NCI-H345 treated with DMSO at 0.1 percent for 48 hours (cell line): ENCODE results near the gene UNC13C.

Source experiments
- DNase-seq: peaks from one replicate; lab custom pipeline; 2025; ENCODE audit not compliant: unreplicated experiment; lab: John Stamatoyannopoulos, UW

The UNC13C gene

DNA sequence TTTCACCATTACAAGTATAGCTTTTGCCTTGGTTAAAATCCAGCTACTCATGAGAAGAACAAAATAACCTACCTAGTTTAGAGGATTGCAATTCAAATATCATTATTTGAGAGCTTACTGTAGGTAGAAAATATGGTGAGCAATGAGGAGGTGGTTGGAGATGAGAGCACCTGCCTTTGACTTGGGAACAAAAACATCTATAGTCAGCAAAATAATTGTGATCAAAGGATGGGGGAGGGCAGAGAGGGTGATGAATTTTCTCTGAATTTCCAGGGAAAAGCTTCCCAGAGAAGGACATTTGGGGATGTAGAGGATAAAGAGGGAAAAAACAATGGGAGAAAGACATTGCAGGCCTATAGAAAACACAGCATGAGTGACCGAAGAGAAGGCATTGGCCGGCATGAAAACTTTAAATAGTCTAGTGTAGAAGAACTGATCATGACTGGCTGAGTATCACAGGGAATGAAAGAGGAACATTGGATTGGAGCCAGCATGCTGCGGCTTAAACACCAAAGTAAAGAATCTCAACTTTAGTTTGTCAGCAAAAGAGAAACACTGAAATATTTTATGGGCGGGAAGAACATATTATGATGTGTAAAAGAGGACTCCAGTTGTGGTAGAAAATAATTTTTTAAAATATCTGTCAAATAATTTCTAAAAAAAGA lies 581.3 kb downstream of the UNC13C start:
- DNase-seq, result no peak

DNA sequence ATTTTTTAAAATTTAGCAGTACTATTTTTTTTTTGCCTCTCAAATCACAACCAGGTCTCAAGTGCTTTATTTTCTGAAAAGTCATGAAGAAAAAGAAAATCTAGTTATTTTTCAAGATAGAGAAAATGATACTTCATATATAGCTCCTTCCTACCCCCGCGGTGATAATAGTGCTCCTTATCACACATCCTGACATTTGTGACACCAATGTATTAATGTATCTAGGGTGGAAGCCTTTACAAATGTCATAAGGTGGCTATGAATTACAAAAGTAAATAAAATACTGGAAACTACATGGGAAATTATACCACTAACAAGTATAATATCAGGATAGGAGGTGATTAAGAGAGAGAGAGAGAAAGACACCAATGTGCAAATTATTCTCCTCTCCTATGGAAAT lies 582.2 kb downstream of the UNC13C start:
- DNase-seq, result no peak

DNA sequence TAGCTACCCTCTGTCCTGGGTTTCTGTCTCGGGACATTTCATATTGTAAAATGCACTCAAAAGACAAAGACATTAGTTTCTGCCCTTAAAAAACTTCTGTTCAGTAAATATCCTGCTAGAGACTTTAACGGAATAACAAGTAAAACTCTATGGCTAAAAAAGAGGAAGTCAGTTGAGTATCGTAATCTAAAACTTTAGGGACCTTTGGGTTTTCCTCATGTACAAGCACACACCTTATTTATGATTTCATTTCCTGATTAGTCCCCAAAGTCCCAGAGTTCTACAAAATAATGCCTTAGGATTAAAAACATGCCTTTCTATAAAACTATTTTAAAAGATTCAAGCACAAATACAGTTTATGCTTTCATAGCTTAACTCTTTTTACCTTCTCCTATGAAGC lies 585.9 kb downstream of the UNC13C start:
- DNase-seq, result no peak

DNA sequence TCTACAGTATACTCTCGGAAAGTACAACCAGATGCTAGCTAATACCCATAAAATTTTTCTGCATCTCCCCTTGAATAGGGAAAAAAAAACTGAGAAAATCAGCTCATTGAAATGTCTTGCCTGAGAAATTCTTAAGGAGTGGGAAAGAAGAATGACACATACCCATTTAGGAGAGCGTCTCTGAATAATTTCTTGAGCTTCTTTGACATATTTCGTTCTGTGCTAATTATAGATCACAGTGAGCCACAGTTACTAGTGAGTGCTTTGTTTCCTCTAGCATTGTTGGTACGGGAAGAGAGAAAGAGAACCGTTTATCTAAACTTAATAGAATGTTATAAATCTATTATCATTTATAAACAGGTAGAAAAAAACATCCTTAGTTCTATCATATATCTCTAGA lies 588.4 kb downstream of the UNC13C start:
- DNase-seq, result no peak

DNA sequence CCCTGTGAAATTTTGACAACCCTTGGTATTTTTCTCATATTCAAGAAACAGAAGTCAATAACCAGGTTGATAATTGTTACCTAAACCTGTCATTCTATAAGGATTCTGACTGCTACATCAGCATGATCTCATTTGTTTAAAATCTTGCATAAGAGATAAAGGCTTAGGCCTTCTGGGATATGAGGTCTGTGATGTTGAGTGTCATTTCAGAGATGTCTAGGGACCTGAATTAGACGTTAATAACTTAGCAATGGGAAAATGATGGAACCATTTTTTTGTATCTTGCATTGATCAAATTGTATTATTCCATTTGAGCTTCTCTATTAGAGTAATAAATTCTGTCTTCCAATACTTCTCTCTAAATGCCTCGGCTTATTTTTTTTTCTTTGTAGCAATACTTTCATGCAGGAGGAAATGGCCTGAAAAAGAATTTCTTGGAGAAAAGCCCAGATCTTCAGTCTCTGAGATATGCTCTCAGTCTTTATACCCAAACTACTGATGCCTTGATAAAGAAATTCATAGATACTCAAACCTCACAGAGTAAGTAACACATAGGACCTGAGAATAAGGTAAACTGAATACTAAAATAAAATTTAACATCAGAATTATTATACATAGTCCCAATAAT lies 589.3 kb downstream of the UNC13C start:
- no peak for DNase-seq

DNA sequence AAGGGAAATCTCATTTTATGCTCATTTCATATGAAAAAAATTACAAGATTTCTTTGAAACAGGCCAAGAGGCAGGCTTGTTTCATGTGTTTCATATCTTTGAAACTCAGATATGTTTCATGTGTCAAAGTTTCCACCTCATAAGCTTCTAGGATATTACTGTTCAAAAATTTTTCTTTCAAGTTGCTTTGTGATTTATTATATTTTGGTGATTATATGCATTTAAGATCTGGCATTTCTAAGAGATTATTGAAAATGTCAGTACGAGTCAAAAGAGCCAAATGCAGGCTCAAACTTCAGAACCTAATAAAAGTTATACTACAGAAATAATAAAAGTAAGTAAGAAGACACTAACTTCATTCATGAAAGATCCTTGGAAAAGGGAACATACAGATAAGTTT lies 590.1 kb downstream of the UNC13C start:
- DNase-seq, result no peak

DNA sequence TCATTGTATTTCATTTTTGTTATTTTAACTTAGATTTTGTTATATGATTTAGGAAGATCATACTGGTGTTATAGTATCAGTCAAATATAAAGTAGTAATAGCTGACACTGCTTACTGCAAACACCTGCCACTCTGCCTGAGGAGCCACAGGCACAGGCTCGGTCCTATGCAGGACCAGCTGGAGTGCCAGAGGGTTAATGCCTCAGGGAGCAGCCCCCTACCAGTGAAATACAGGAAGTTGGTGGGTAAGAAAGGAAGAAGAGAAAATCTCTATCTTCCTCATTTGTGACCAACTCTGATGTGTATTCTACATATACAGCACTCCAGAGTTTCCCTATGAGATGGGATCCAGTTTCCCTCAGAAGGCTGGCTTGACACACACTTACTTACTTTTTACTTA lies 593.3 kb downstream of the UNC13C start:
- no peak for DNase-seq

DNA sequence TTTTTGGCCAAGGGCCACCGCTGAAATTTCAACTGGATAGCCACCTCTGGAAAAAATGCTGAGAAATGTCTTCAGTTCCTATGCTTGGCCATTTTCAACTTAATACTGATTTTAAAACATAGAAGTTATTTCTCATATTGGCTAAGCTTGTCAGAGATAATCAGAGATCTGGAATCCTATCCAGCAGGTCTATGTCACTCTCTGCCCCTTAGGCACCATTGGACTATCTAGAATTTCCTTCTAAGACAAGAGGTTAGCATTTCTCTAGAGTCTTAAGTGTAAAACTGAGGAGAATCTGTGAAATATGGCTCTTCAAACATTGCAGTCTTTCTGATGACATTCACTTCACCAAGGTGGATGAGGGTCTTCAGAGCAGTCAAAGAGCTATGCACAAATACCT lies 597.3 kb downstream of the UNC13C start:
- DNase-seq, result no peak

DNA sequence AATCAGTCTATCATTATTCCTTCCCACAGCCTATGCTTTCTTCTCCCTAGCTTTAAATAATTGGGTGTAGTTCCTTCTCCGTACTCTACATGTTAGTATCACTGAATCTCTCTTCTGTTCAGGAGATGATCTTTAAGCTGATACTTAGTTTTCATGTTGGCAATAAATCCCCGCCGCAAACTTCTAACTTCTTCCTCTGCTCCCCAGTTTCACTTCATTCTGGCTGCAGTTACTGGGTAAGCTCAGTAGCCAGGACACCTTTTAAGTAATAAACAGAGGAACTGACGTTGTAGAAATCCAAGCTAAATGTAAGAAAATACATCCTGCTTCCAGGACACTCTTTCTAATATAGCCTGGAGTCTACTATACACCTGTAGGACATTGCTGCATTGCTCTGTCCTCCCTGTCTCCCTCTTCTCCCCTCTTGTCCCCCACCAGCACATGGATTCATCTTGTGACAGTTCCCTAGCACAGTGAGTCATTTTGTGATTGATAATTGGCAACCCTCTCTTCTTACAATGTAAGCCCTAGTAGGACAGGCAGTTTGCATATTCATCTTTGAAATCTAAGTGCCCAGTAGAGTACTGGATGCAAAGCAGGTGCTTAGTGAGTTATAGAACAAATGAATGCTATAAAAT lies 598.2 kb downstream of the UNC13C start:
- DNase-seq, result no peak

DNA sequence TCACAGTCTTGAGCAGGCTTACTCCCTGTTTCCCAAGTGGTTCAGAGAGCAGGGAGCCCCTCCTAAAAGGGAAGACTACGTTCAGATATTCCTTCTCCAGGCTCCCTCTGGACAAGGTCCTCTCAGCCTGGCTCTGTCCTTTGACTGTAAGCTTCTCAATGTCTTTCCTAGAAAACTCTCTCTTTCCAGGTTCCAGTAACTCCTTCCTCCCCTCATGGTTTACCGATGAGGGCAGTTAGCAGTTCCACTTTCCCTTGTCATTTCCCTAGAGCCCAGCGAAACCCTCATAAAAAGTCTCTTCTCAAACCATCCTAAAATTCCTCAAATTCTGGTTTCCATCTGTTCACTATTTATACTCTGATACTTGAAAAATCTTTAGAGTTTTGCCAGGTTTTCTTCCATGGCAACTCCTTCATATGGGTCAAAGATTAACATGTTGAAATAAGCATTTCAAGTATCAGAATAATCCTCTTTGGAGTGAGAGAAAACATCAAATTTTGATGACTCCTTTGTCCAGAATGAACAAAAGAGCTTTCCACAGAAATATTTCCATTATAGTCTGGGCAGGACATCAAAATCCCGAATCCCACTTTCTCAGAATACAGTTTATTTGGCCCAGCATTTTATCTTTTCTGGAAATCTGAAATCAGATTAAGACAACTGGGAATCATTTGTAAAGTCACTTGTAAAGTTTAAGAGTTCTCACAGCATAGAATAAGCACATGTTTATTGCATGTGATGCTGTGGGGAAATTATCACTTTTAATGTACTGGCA lies 599.4 kb downstream of the UNC13C start:
- no peak for DNase-seq

DNA sequence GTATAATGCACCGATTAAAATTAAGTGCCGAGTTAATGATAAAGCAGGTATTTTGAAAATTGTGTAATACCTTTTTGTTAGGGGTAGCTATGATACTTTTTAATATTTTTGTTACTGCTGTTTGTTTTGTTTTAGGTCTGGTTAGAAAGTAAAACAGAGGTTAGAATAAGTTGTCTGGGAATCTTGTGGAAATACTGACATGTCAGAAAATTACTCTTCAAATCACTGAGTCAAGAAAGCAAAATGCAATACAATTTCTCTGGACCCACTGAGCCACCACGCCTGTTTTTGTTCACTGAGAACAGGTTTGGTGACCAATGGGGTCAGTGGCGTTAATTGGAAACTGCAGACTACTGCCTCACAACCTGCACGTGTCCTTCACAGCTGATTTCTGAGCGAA lies 601.6 kb downstream of the UNC13C start:
- DNase-seq, result no peak

DNA sequence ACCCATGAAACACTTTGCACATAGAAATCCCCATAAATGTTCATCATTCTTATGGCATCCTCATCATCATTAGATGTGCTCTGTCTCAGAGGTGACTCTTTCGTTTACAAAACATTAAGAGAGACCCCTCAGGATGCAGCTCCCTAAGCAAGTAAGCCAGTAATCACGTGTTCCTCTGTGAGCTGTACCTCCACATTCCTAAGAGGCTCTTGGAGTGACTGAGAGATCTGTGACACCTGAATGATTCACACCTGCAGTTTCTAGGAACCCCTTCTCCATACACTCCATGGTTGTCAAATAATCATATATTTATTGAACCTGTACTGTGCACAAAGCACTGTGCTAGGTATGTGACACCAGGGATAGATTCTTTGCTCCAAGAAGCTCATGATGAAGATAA lies 602.4 kb downstream of the UNC13C start:
- no peak for DNase-seq

DNA sequence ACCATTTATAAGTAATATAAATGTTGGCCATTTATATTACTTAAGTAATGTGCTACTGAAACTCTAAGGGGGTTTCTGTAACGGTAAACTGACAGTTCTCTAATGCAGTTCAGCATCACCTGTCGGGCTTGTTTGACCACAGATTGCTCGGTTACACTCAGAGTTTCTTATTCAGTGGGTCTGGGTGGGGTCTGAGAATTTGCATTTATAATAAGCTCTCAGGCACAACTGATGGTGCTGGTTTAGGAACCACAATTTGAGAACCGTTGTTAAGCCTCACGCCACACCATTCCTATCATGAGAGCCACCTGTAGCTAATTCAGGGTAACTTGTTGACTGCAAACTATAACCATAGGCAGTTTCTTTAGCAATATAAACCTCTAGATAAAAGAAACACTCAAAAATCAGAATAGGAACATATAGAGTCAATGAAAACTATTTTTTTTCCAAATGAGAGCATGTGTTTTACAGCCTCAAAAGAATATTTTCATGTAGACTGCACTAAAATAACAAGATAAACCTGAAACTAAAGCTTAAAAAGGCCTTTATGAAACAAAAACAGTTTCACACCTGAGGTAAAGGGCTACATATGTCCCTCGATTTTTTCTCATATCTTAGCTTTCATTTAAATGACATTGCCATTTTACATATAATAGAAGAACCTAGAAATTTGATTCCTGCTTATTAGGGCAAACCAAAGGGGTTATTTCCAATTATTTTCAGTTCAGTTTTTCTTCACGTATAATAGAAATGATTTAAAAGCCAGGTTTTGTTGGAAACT lies 604.8 kb downstream of the UNC13C start:
- DNase-seq, result no peak

DNA sequence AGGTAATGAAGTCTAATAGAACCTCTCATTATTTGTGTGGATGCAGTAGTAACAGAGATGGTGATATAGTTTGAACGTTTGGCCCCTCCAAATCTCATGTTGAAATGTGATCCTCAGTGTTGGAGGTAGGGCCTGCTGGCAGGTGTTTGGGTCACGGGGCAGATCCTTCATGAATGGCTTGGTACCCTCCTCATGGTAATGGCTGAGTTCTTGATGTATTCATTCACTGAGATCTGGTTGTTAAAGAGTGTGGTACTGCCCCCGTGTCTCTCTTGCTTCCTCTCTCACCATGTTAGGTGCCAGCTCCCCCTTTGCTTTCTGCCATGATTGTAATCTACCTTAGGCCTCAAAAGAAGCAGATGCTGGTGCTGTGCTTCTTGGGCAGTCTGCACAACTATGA lies 606.8 kb downstream of the UNC13C start:
- DNase-seq, result no peak

DNA sequence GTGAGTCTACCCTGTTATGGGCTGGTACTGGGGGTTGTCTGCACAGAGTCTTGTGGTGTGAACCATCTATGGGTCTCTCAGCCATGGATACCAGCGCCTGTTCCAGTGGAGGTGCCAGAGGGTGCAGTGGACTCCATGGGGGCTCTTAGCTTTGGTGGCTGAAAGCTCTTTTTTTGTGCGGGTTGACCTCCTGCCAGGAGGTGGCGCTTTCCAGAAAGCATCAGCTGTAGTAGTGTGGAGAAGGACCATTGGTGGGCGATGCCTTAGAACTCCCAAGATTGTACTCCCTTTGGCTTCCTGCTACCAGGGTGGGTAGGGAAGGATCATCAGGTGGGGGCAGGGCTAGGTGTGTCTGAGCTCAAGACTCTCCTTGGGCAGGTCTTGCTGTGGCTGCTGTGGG lies 615.9 kb downstream of the UNC13C start:
- no peak for DNase-seq

DNA sequence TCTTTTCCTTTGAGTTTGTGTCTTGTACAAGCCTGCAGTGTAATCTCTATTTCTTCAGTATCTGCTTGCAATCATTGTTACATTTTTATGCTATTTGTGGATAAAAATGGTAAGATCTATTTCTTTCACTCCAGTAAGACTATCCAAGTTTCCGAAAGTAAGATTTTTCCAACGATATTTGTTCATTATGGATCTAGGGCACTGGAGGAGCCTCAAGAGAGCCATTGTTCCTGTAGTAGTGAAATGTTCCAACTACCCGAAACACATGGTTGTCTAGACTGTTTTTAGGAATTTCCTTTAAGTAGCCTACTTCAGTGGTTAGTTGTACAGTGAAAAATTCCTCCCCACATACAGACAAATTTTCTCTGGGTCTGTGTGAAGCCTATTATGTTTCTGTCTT lies 621.1 kb downstream of the UNC13C start:
- no peak for DNase-seq

DNA sequence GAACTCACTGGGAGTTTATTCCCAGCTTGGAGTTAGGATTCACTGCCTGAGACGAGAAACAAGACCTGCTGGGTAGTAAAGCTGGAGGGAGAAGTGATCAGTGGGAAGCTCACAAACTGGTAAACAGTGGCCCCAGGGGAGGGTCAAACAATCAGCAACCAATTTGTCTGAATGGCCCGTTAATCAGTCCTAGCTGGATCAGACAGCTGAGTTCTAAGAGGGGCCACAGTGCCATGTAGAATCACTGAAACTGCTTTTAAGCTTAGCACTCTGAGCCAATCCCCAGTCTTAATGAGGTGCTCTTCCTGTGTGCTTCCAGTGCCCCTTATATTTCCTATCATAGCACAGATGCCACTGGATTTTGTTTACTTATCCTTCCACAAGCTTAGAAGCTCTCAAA lies 626.8 kb downstream of the UNC13C start:
- DNase-seq, result no peak

DNA sequence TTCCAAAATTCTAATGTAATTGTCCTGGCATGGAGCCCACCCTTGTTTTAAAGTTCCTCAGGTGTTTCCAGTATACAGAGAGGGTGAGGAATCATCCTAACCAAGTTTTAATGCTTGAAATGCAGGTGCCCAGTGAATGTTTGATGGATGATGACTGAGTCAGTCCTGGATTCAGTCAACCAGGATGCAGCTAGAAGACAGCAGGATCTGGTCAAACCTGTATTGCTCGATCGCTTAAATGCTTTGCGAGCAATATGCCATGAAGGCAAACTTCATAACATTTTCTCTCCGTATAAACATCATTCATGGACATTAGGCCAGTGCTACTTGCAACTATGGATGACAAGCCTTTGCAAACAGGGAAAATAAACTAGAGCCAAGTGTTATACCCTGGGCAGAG lies 627.3 kb downstream of the UNC13C start:
- DNase-seq, result no peak

DNA sequence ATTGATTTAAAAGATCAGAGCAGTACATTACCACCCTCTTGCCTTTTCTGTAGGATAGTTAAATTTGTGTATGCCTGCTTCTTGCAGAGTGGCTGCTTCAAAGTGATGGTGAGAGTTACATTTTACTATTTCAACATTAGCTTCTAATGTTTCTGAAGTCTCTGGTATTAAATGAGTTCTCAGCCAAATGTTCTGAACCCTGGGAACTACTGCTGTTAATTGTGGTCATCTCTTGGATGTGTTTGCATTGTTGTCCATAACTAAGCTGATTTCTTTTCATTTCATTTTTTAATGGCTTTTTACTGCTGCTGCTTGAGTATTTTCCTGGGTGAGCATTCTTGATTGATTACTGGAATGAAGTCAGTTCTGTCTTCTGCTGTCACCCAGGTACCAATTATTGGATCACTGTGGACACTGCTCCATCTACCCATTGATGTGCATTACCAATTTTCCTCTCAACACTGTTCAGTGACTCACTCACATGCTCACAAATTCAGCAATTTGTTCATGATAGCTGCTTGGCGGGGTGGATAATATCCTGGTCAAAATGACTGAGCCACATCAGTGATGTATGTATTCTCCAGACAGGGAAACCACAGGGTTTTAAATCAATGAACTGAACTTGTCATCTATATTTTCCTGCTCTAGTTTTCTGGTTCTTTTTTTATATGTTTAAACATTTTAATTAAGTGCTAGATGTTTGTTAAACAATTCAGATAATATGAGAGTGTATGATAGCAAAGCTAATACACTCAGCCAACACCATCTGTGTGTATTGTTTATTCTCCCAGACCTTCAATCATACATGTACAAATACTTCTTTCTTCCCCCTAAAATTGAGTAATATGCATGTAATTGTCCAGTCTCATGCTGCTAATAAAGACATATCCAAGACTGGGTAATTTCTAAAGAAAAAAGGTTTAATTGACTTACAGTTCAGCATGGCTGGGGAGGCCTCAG lies 630.9 kb downstream of the UNC13C start:
- DNase-seq, result no peak

DNA sequence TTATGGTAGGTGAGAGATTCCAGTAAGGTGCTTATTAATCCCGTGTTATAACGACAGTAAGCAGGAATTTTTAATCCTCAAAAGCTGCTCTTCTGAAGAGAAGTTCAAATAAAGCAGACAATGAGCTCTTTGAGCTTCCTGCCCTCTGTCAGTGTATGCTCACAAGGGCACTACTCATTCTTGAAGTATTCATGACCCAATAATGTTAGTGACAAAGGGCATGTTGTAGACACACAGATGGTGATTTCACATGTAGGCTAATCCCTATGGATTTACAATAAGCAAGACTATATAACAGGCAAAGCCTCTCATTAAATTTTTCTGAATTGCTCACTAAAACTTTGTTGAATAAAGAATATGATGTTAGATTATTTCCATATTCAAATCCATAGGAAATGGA lies 639.9 kb downstream of the UNC13C start:
- no peak for DNase-seq
